Measurements from ENCODE around the gene MKI67.

MKI67 gene

GRCh38 chr10:128084364-128084763 lies 41.9 kb downstream of the MKI67 start:
- TF ChIP-seq CTCF (IDR thresholded peaks at IDR 0.05; ENCODE audit: low read depth, low read length) (no peak), POLR2A (IDR thresholded peaks at IDR 0.05; ENCODE audit: extremely low read depth, insufficient read length) (no peak), MAX (IDR thresholded peaks at IDR 0.05; ENCODE audit: low read depth, low read length) (no peak), MYC (IDR thresholded peaks at IDR 0.05; ENCODE audit: low read depth, low read length) (no peak)
- no peak overlapping the region for H3K4me3 ChIP-seq (ENCODE audit: low read depth, low read length)

GRCh38 chr10:128083191-128083895 lies 42.9 kb downstream of the MKI67 start:
- H3K4me3 ChIP-seq (ENCODE audit: low read depth, low read length) = no peak overlapping the region

More at GRCh38 chr10:128084364-128084763, 41.9 kb downstream of the MKI67 start:
- no peak for DNase-seq (ENCODE audit: low read depth)

GRCh38 chr10:128081720-128082119 lies 44.5 kb downstream of the MKI67 start:
- DNase-seq (ENCODE audit: low read depth) = no peak
- no peak overlapping the region for H3K4me3 ChIP-seq (ENCODE audit: low read depth, low read length)
- no peak for TF ChIP-seq CTCF (IDR thresholded peaks at IDR 0.05; ENCODE audit: low read depth, low read length)
- TF ChIP-seq MAX (IDR thresholded peaks at IDR 0.05; ENCODE audit: low read depth, low read length) = no peak
- TF ChIP-seq POLR2A (IDR thresholded peaks at IDR 0.05; ENCODE audit: extremely low read depth, insufficient read length) = no peak
- no peak for TF ChIP-seq MYC (IDR thresholded peaks at IDR 0.05; ENCODE audit: low read depth, low read length)

More at GRCh38 chr10:128083191-128083895, 42.9 kb downstream of the MKI67 start:
- DNase-seq (ENCODE audit: low read depth) = no peak
- TF ChIP-seq POLR2A (IDR thresholded peaks at IDR 0.05; ENCODE audit: extremely low read depth, insufficient read length) (no peak), CTCF (IDR thresholded peaks at IDR 0.05; ENCODE audit: low read depth, low read length) (no peak), MAX (IDR thresholded peaks at IDR 0.05; ENCODE audit: low read depth, low read length) (no peak), MYC (IDR thresholded peaks at IDR 0.05; ENCODE audit: low read depth, low read length) (no peak)

GRCh38 chr10:128081222-128081621 lies 45.0 kb downstream of the MKI67 start:
- TF ChIP-seq CTCF (IDR thresholded peaks at IDR 0.05; ENCODE audit: low read depth, low read length) = no peak
- no peak for TF ChIP-seq POLR2A (IDR thresholded peaks at IDR 0.05; ENCODE audit: extremely low read depth, insufficient read length)
- no peak for TF ChIP-seq MYC (IDR thresholded peaks at IDR 0.05; ENCODE audit: low read depth, low read length)
- no peak for TF ChIP-seq MAX (IDR thresholded peaks at IDR 0.05; ENCODE audit: low read depth, low read length)
- DNase-seq (ENCODE audit: low read depth) = no peak

GRCh38 chr10:128080641-128081040 lies 45.6 kb downstream of the MKI67 start:
- DNase-seq (ENCODE audit: low read depth) = no peak

More at GRCh38 chr10:128081222-128081621, 45.0 kb downstream of the MKI67 start:
- H3K4me3 ChIP-seq (ENCODE audit: low read depth, low read length) = no peak overlapping the region

More at GRCh38 chr10:128080641-128081040, 45.6 kb downstream of the MKI67 start:
- TF ChIP-seq MAX (IDR thresholded peaks at IDR 0.05; ENCODE audit: low read depth, low read length) (no peak), MYC (IDR thresholded peaks at IDR 0.05; ENCODE audit: low read depth, low read length) (no peak), POLR2A (IDR thresholded peaks at IDR 0.05; ENCODE audit: extremely low read depth, insufficient read length) (no peak), CTCF (IDR thresholded peaks at IDR 0.05; ENCODE audit: low read depth, low read length) (no peak)
- no peak overlapping the region for H3K4me3 ChIP-seq (ENCODE audit: low read depth, low read length)
